GM18861 (cell line): ENCODE results near the gene DCC.

Experiments used
- ATAC-seq: cut with Tn5 transposase; IDR thresholded peaks from one replicate; pipeline ENCODE4 v1.9.1; 2021; ENCODE audit not compliant: unreplicated experiment

Gene DCC

DNA sequence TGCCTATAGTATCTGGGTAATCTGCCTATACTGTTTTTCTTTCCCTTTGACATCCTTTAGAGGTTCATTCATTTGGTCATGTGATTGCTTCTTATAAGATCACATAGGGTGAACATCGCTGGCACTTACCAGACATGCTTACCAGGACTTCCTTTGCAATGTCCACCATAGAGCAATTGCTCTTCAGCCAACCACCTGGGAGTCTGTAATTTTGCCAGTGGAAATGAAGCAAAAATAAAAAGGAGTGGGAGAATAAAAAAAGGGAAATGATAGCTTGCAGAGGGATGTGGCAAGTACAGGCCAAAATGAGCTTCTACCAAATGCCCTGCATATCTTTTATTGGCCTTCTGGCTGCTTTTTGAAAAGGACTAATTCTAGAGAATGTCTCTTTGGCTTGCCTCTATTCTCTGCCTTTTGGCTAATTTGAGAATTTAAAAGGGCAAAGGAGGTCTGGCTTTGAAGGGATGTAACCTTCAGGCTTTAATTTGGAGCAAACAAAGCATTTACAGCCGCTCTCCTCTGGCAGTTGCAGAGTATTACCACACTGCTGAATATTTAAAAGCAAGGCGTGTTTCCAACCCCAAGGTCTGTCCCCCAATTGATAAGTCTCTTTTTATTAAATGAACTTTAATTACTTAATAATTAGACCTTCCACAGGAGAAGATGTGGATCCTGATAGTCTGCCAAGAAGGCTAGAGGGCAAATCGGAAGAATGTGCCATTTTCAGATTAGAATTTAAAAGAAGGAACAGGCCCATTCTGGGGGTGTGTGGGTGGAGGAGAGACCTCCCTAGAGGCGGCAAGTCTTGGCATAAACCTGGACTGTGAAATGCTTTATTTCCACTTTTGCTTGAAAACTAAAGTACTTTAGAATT lies 557.9 kb downstream of the DCC start:
- no peak for ATAC-seq

DNA sequence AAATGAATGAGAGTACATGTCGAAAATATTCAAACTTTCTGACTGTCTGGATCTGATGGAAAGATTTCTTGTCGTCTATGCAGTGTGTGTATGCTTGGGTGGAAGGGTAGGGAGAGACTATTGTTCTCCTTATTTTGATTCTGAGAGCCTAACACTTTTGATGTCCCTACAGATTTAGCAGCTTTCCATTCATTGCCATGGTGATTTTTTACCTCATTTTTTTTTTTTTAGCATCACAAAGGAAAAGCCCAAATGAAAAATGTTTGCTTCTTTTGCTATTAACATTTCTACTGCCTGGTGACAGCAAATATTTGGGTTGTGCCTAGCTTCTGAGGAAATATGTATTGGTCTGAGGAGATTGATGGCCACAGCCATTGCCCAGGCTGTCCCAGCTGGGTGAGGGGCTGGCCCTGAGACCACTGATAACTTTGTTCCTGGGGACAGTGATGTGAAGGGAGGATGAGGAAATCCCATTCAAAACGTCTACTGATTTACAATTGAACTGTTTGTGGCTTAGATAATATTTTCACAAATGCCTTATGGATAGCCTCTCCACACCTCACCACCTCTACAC lies 558.6 kb downstream of the DCC start:
- no peak for ATAC-seq

GRCh38 chr18:52902188-52902587 lies 562.2 kb downstream of the DCC start:
- no peak for ATAC-seq

DNA sequence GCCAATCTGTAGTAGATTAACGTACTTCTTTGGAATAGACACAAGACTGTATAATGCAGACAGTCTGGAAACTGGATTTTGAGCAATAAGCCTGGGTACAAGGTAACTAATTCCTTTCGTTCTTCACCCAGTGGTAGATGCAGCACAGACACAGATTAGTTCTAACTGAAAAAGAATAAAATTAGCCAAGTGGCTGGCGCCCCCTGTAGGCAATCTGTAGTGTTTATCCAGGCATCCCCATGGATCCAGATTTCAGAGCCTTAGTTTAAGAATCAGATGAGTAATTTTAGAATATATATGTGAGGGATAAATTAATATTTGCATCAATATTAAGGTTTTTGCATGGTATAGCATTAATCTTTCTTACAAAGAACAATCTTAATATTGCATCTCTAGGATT lies 563.9 kb downstream of the DCC start:
- ATAC-seq, result no peak

DNA sequence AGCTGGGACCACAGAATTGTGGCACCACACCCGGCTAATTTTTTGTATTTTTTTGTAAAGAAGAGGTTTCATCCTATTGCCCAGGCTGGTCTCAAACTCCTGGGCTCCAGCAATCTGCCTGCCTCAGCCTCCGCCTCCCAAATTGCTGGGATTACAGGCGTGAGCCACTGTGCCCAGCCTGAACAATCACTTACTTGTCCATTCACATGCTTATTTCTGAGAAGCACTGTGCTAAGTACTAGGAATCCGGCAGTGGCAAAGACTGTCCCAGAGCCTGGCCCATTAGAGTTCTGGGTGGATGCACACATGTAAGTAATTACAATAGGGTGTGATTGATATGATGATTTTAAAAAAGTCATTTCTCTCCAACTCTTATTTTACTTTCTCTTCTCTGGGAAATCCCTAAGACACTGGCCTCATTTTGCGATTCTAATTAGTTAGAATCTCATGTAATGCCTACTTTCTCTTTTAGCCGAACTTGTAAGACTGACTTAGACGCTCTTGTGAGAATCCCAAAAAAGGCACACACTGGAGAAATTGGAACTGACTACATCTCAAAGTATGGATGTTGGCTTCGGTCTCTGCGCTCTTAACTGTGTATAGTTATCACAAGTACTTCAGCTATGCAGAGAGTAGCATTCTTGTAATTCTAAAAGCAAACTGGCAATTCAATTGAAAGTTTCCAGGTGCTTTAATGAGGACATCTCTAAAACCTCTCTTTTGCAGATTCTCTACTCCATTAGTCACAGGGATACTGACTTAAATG lies 567.7 kb downstream of the DCC start:
- no peak for ATAC-seq

GRCh38 chr18:52914148-52914547 lies 574.2 kb downstream of the DCC start:
- ATAC-seq, result no peak

- no peak for ATAC-seq
Observed at GRCh38 chr18:52920665-52921064, 580.7 kb downstream of the DCC start.

DNA sequence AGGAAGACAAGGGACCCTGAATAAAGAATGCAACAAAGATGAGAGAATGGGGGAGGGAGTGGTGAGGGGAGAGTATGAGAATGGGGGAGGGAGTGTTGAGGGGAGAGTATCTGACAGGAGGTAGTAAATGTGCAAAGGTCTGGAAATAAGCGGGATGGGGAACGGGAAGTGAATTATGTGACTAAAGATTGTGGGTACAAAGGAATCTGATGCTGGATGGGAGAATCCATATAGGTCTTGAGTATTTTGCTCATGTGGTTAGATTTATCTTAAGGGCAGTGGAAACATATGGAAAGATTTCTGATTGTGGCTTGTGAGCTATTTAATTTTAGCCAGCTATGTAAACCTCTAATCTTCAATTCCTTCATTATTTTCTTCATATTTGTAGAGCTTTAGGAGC lies 593.4 kb downstream of the DCC start:
- ATAC-seq, result no peak

- ATAC-seq, result no peak
Observed at GRCh38 chr18:52936931-52937330, 596.9 kb downstream of the DCC start.

DNA sequence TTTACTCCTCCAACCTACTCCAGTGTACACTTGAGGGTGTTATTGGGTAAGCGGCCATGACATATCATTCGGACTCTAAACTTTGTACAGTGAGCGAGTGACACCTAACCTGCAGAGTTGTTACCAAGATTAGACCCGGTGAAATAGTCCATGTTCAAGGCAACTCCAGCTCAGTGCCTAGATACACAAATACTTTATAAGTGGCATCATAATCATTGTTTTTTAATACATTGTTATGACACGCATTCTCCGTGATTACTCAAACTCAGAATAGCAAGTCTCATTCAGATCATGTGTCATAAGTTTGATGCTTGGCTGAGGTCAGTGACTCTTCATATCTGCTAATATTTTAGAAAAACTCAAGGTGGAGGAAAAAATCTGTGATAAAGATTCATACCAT lies 597.8 kb downstream of the DCC start:
- ATAC-seq, result no peak

DNA sequence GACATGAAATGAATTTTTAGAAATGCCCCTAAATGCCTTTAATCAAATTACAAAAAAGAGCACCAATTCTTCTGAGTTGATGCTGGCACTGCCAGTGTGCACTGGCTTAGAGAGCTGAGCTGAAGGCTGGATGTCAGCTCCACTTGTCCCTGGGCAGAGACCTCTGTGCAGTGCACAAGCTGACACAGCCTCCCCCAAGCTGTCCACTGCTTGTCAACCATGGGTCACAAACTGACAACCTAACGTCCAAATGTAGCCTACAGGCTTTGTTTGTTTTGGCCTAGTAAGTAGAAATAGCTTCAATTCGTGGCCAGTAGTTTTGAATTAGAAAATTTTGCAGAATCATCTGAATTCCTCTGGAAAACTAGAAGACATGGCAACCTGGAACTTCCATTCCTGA lies 605.6 kb downstream of the DCC start:
- ATAC-seq, result no peak

- ATAC-seq, result no peak
Observed at GRCh38 chr18:52948868-52949444, 609.0 kb downstream of the DCC start.

GRCh38 chr18:52950155-52950554 lies 610.2 kb downstream of the DCC start:
- no peak for ATAC-seq

DNA sequence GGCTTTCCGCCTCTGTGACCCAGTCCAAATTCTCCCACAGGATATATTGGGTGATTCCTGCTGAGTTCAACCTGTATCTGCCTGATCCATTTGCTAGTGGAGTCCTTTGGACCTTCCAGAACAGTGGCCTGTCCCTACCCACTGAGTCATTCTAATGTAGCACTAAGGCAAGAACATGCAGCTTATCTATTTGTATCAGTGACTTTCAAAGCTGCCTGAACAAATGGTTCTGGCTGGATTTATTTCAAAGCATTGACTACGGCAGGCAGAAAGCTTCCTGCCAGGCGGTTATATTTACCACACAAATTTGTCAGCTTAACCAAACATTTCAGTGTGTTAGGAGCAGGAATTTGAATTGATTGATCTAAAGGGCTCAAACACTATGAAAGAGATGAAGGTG lies 613.4 kb downstream of the DCC start:
- ATAC-seq, result no peak

DNA sequence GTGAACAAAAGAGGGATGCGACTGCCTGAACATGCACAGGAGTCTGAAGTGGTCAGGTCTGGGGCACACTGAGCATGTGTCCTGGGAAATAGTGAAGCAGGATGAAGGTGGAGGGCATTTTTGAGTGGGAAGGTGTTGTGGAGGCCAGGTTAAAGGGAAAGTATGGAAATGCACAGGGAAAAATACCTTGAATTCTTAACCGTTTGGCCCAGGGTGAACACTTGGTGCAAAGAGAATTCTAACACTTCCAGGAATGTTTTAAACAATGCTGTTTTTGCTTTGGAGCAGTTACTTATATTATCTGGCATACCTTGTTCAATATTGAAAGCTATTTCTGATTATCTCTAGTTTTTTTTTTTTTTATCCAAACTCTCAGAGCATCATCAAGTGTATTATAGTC lies 623.5 kb downstream of the DCC start:
- no peak for ATAC-seq

DNA sequence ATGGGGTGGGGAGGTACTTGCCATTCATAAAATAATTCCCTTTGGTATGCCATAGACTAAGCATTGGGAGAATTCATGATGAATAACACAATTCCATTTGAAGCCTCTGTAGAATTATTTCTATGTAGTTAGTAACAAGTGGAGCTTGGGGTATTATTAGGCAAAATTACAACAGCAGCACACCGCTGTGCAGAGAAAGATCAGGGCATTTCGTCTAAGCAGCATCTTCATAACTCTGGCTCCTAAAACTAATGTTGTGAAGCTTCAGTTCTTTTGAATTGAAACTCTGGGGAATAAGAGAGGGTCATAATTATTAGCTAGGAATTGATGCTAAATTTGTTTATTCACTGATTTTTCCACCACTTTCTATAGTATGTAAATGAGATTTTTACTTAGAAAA lies 630.7 kb downstream of the DCC start:
- no peak for ATAC-seq

DNA sequence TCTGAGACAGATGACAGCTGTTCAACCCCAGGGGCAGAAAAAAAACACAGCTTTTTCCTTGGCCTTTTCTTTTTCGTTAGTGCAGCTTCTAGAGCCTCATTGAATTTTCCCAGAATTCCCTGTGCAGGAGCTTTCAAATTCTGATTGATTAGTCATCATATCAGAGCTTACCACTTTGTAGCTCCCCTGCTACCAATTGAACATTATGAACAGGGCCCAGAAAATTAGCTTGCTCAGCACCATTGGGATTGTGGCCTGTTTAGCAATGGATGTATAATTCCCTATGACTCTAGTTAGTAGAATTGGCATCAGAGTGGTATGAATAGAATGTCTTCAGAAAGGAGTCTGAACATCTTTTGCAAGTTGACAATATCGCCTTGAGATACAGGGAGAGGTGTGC lies 631.1 kb downstream of the DCC start:
- ATAC-seq, result no peak

DNA sequence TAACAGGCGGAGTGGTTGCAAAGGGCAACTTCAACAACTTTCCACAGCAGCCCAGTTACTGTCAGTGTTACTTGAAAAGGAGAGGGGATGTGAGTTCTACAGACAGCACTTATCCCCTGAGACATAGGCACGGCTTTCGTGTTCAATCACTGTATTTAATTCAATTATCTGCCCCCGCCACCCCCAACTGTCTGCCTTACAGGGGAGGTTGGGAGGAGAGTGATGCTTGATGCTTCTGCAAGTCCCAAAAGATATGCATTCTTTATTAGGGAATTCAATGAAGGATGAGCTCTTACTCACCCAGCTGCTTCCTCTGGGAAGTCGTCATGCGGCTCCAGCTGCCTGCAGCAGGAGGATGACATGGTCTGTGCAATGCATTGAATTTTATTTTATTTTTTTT lies 639.9 kb downstream of the DCC start:
- no peak for ATAC-seq

DNA sequence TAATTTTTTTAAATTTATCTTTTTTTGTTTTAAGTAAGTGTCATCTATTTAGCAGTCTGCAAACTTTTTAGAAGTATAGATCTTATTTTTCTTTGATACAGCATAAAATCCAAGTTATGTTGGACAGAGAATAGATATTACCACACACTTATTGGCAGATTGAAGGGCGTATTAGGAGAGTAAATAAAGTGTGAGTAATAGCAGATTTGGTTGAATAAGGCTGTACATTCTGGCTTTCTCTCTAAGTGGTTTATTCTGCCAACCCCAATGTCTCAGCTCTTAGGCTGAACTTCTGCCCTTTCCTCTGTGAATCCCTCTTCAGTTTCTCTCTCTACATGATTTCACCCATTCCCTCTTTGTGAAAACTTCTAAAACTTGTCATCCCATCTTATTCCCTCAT lies 651.2 kb downstream of the DCC start:
- no peak for ATAC-seq

GRCh38 chr18:52992041-52992440 lies 652.0 kb downstream of the DCC start:
- ATAC-seq, result no peak

DNA sequence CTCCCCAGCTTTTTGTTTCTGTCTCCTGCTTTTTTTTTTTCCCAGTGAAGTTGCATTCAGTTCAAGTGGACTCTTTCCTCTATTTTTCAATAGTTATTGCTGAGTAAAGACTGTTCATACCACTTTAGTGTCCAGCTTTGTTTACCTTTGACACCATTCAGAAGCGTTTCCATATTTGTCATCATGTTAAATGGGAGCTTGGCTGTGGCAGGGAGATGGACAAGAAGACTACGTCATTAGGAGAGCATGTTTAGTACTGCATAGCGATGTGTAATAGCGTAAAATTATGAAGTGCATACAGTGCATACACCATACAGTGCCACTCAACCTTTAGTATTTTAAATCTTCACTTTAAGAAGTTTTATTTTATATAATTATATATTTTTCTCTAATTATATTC lies 655.9 kb downstream of the DCC start:
- no peak for ATAC-seq

DNA sequence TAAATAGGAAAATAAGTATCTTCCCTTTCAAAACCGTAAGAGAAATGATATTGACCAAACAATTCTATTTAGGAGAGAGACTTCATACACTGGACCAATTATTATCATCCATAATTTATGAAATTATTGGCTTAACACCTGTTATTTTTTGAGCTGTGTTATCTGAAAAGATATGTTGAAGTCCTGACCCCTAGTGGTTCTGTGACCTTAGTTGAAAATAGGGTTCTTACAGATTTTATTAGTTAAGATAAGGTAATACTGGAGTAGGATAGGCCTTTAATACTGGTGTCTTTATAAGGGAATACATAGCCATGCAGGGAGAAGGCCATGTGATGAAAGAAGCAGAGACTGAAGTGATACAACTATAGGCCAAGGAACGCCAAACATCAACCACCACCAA lies 659.6 kb downstream of the DCC start:
- ATAC-seq, result no peak
